Neural progenitor cell (in vitro differentiated cells): Measurements from ENCODE around the gene ELAVL4.

ENCODE experiments used
- EZH2 ChIP-seq: fragments of 200-600 bp; sonication (generic); IDR thresholded peaks from 2 replicates; pipeline ENCODE4 v1.6.1; 2017; ENCODE audit warnings: antibody characterized with exemption, mild to moderate bottlenecking, moderate library complexity
- EZH2phosphoT487 ChIP-seq: fragments of 200-600 bp; sonication (generic); IDR thresholded peaks from 2 replicates; pipeline ENCODE4 v1.6.1; 2017; ENCODE audit warnings: antibody characterized with exemption
- TF ChIP-seq, protein P1 (sequence below): fragments of 200-600 bp; sonication (generic); IDR thresholded peaks from 2 replicates; pipeline ENCODE4 v1.5.1; 2017; ENCODE audit warnings: antibody characterized with exemption, mild to moderate bottlenecking

- TF ChIP-seq, protein P1, sequence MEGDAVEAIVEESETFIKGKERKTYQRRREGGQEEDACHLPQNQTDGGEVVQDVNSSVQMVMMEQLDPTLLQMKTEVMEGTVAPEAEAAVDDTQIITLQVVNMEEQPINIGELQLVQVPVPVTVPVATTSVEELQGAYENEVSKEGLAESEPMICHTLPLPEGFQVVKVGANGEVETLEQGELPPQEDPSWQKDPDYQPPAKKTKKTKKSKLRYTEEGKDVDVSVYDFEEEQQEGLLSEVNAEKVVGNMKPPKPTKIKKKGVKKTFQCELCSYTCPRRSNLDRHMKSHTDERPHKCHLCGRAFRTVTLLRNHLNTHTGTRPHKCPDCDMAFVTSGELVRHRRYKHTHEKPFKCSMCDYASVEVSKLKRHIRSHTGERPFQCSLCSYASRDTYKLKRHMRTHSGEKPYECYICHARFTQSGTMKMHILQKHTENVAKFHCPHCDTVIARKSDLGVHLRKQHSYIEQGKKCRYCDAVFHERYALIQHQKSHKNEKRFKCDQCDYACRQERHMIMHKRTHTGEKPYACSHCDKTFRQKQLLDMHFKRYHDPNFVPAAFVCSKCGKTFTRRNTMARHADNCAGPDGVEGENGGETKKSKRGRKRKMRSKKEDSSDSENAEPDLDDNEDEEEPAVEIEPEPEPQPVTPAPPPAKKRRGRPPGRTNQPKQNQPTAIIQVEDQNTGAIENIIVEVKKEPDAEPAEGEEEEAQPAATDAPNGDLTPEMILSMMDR: no peak
- TF ChIP-seq EZH2phosphoT487 (no peak), EZH2 (no peak)
These were observed 1.9 kb downstream of the ELAVL4 start for GRCh38 chr1:50110656-50111055.
